HCT116 (cell line): ENCODE results near the gene GJC3. TPM values are rescaled to one million over a fixed set of nuclear protein-coding genes. Genes with fewer than 3 reads are reported as not detected.
"Not testable (repeated sequence)": the region's sequence is repeated elsewhere in the genome, so short reads cannot be mapped to it uniquely, and the experiment has no call there.

Source experiments
- ATAC-seq: fragments of 200-7000 bp; cut with Tn5 transposase; 2 replicates; pipeline ENCODE4 v1.9.1; 2020; ENCODE audit warnings: mild to moderate bottlenecking, moderate library complexity
- BruUV-seq: library from RNA; stranded (reverse); fragments of 400-500 nt; replicated peaks from 2 replicates; lab custom pipeline; 2021; lab: Mats Ljungman, UMichigan
- CTCF ChIA-PET: fragments of 300-600 bp; sonication (Branson Sonifier 250); formaldehyde crosslinking; loops from one replicate; lab custom pipeline; 2021; ENCODE audit warnings: antibody characterized with exemption; lab: Charles Lee
- POLR2A ChIA-PET: fragments of 300-600, 350-600 bp; sonication (Branson Sonifier 250); formaldehyde crosslinking; loops from one replicate; lab custom pipeline; 2021; ENCODE audit warnings: antibody characterized with exemption; lab: Charles Lee
- RAD21 ChIA-PET, 2 experiments: fragments of 300-600 bp; sonication (Branson Sonifier 250); formaldehyde crosslinking; loops; one replicate each; lab custom pipeline; 2023; ENCODE audit warnings: low total read pairs in 2 of 2; ENCODE audit not compliant: uncharacterized antibody in 2 of 2, unreplicated experiment in 2 of 2, low non-redundant PET in 1 of 2; lab: Charles Lee
- DNase-seq: peaks from one replicate; pipeline ENCODE4 v3.0.0-alpha.2; 2010; ENCODE audit warnings: low read depth, low spot score
- H2AFZ ChIP-seq: fragments of 200-600 bp; shearing (Covaris generic), sonication (generic); 2 replicates; pipeline ENCODE4 v1.6.1; 2017; ENCODE audit warnings: low read depth, mixed run types, mixed read lengths, antibody characterized with exemption, low read length; ENCODE audit not compliant: poor library complexity, severe bottlenecking
- H3K27ac ChIP-seq: 2 replicates; pipeline ENCODE4 v1.5.1; 2012; ENCODE audit warnings: low read depth, low read length
- H3K27me3 ChIP-seq: fragments of 200-600 bp; sonication (generic); 2 replicates; pipeline ENCODE4 v1.6.1; 2016; ENCODE audit warnings: mixed run types, low read length, mixed read lengths; ENCODE audit not compliant: insufficient read depth
- H3K36me3 ChIP-seq, 2 experiments: fragments of 200-500 bp in 1 of 2; fragments of 200-600 bp in 1 of 2; sonication (Bioruptor generic) in 1 of 2; sonication (generic) in 1 of 2; 2 replicates each; pipeline versions ENCODE4 v1.5.1 to v1.6.1; 2014 to 2016; ENCODE audit warnings: low read length in 2 of 2, inconsistent platforms in 1 of 2, mixed read lengths in 1 of 2, mixed run types in 1 of 2; ENCODE audit not compliant: insufficient read depth in 2 of 2, control insufficient read depth in 1 of 2
- H3K4me1 ChIP-seq, 2 experiments: fragments of 200-600 bp in 1 of 2; sonication (generic) in 1 of 2; 2 replicates each; pipeline versions ENCODE4 v1.5.1 to v1.6.1; 2012 to 2017; ENCODE audit warnings: low read length in 2 of 2, inconsistent platforms in 1 of 2, mild to moderate bottlenecking in 1 of 2, mixed read lengths in 1 of 2, mixed run types in 1 of 2, moderate library complexity in 1 of 2; ENCODE audit not compliant: insufficient read depth in 2 of 2, control insufficient read depth in 1 of 2
- H3K4me2 ChIP-seq: fragments of 200-600 bp; sonication (generic); 2 replicates; pipeline ENCODE4 v1.6.1; 2017; ENCODE audit warnings: mixed run types, low read length, mixed read lengths
- H3K4me3 ChIP-seq, 2 experiments: fragments of 200-600 bp in 1 of 2; sonication (generic) in 1 of 2; replicated peaks in 1 of 2; 2 replicates each; pipeline ENCODE4 v1.5.1; 2011 to 2016; ENCODE audit warnings: low read length in 2 of 2, control low read depth in 1 of 2, low read depth in 1 of 2, mild to moderate bottlenecking in 1 of 2, mixed read lengths in 1 of 2, mixed run types in 1 of 2
- H3K79me2 ChIP-seq: fragments of 200-600 bp; sonication (generic); 2 replicates; pipeline ENCODE4 v1.6.1; 2017; ENCODE audit warnings: mild to moderate bottlenecking, mixed run types, low read length, moderate library complexity, mixed read lengths; ENCODE audit not compliant: insufficient read depth
- H3K9ac ChIP-seq: fragments of 200-600 bp; sonication (generic); 2 replicates; pipeline ENCODE4 v1.6.1; 2016; ENCODE audit warnings: low read length, mixed read lengths
- H3K9me2 ChIP-seq: fragments of 200-600 bp; sonication (generic), shearing (Covaris generic); 2 replicates; pipeline ENCODE4 v1.6.1; 2017; ENCODE audit warnings: mixed run types, mild to moderate bottlenecking, moderate library complexity; ENCODE audit not compliant: insufficient read depth
- H3K9me3 ChIP-seq, 2 experiments: fragments of 200-500 bp in 1 of 2; fragments of 200-600 bp in 1 of 2; sonication (Bioruptor generic) in 1 of 2; sonication (generic) in 1 of 2; 2 replicates each; pipeline ENCODE4 v1.6.1; 2014 to 2017; ENCODE audit warnings: low read length in 2 of 2, mixed read lengths in 2 of 2, inconsistent platforms in 1 of 2, low read depth in 1 of 2, mild to moderate bottlenecking in 1 of 2, mixed run types in 1 of 2, moderate library complexity in 1 of 2; ENCODE audit not compliant: control insufficient read depth in 1 of 2, insufficient read depth in 1 of 2
- H4K20me1 ChIP-seq: fragments of 200-600 bp; sonication (generic), shearing (Covaris generic); 2 replicates; pipeline ENCODE4 v1.6.1; 2017; ENCODE audit warnings: mixed run types, mild to moderate bottlenecking, moderate library complexity; ENCODE audit not compliant: insufficient read depth
- CEBPB ChIP-seq: IDR thresholded peaks from 2 replicates; pipeline ENCODE4 v1.6.1; 2012; ENCODE audit warnings: low read depth
- POLR2A ChIP-seq: IDR thresholded peaks from 2 replicates; pipeline ENCODE4 v1.7.0; 2011; ENCODE audit warnings: borderline replicate concordance; ENCODE audit not compliant: insufficient read depth, insufficient read length; ENCODE audit errors: extremely low read depth
- SRF ChIP-seq: IDR thresholded peaks from 2 replicates; pipeline ENCODE4 v1.6.1; 2012; ENCODE audit warnings: low read depth
- YY1 ChIP-seq: IDR thresholded peaks from 2 replicates; pipeline ENCODE4 v1.6.1; 2011; ENCODE audit warnings: low read length, low read depth, moderate library complexity, mild to moderate bottlenecking; ENCODE audit not compliant: insufficient replicate concordance; ENCODE audit errors: extremely low read depth
- intact Hi-C: fragments of 100-400 bp; cut with micrococcal nuclease; formaldehyde crosslinking; loops from 2 replicates; pipeline ENCODE4 v1.10.0; 2022
- total RNA-seq: library from RNA; stranded (reverse); gene quantifications from one replicate; pipeline ENCODE4 v1.2.1, GENCODE V29; 2021; ENCODE audit not compliant: unreplicated experiment

GJC3 gene
- total RNA-seq, 1 experiment from 2014 or later = 0.76 TPM

DNA sequence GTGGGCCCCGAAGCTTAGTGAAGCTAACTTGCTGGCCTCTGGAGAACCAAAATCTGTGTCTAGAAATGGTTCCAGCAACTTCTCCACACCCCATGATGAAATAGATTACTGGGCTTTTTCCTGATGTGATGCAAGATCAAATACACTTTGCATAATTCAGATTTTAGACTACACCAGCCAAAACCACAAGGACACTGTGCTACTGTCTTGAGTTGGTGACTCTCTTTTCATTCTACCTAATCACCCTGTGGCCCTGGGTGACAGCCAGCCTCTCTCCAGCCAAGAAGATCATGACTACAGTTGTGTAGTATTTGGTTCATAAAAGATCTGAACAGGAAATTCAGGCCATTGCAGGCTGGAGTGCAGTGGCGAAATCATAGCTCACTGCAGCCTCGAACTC lies 24.2 kb upstream of the GJC3 start:
- Histone ChIP-seq H3K9me2 (no peaks in the 10 kb centered on the region), H3K79me2 (no peaks in the 10 kb centered on the region), H2AFZ (no peak overlapping the region), H3K9me3 (no peaks in the 10 kb centered on the region; a peak in 1 of 4 replicates), H3K4me1 (peaks cover 0 to 14% of the 10 kb centered on the region in 2 experiments; a peak in 2 of 4 replicates), H3K4me3 (no peak overlapping the region), H4K20me1 (no peaks in the 10 kb centered on the region), H3K4me2 (no peak overlapping the region), H3K9ac (no peak overlapping the region), H3K27me3 (no peaks in the 10 kb centered on the region), H3K27ac (no peak overlapping the region), H3K36me3 (no peaks in the 10 kb centered on the region)
- BruUV-seq = no TSS peak
- intact Hi-C loops = no loop called here
- RAD21 ChIA-PET = no interaction called here
- TF ChIP-seq POLR2A (no peak), CEBPB (peak; percentile 69), YY1 (no peak), SRF (no peak)
- CTCF ChIA-PET = no interaction called here
- ATAC-seq = no peak
- DNase-seq = no peak
- POLR2A ChIA-PET = no interaction called here

DNA sequence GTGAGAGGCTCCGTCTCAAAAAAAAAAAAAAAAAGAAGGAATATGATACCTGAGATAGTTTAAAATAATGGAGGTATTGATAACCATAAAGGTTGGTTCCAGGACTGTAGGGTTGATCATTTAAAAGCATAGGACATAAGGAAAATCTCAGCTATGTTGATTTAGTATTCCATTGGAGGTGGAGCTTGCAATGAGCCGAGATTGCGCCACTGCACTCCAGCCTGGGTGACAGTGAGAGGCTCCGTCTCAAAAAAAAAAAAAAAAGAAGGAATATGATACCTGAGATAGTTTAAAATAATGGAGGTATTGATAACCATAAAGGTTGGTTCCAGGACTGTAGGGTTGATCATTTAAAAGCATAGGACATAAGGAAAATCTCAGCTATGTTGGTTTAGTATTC lies 23.2 kb upstream of the GJC3 start:
- BruUV-seq, POLR2A ChIA-PET, CTCF ChIA-PET: not testable (repeated sequence)

More for the DNA sequence above, 23.2 kb upstream of the GJC3 start:
- H3K9me3 ChIP-seq, H4K20me1 ChIP-seq, H2AFZ ChIP-seq, H3K79me2 ChIP-seq, intact Hi-C loops, DNase-seq, H3K4me2 ChIP-seq, H3K27me3 ChIP-seq, H3K36me3 ChIP-seq, ATAC-seq, H3K4me3 ChIP-seq, H3K9me2 ChIP-seq, H3K9ac ChIP-seq, H3K27ac ChIP-seq, RAD21 ChIA-PET: not testable (repeated sequence)
- H3K4me1 ChIP-seq = peaks cover 0 to 14% of the 10 kb centered on the region in 2 experiments; a peak in 2 of 4 replicates
